HEK293 (cell line): Measurements from ENCODE around the gene PLAC1.

Experiments
- CTCF ChIA-PET: fragments of 350-600 bp; formaldehyde crosslinking; extraction: SDS; loops from one replicate; lab custom pipeline; 2021; ENCODE audit warnings: antibody characterized with exemption; lab: Yijun Ruan, JAX
- POLR2A ChIA-PET: fragments of 300-600 bp; formaldehyde crosslinking; extraction: SDS; loops from one replicate; lab custom pipeline; 2020; ENCODE audit warnings: antibody characterized with exemption, inconsistent platforms; lab: Yijun Ruan, JAX
- H3K27ac ChIP-seq: fragments of 200-500 bp; sonication (Bioruptor generic); 2 replicates; pipeline ENCODE4 v1.5.1; 2014; ENCODE audit warnings: low read depth, low read length, control low read depth, inconsistent platforms; ENCODE audit errors: extremely low read depth
- H3K36me3 ChIP-seq, 2 experiments: fragments of 200-500 bp in 1 of 2; sonication (Bioruptor generic) in 1 of 2; 1 replicate in 1 of 2; 2 replicates in 1 of 2; pipeline ENCODE4 v1.5.1; 2014 to 2017; ENCODE audit warnings: inconsistent platforms in 2 of 2, low read length in 2 of 2; ENCODE audit not compliant: control insufficient read depth in 2 of 2, insufficient read depth in 1 of 2
- H3K4me1 ChIP-seq: fragments of 200-500 bp; sonication (Bioruptor generic); 2 replicates; pipeline ENCODE4 v1.5.1; 2014; ENCODE audit warnings: mild to moderate bottlenecking, low read length, inconsistent platforms; ENCODE audit not compliant: control insufficient read depth, insufficient read depth
- H3K4me3 ChIP-seq: 2 replicates; pipeline ENCODE4 v1.5.1; 2011; ENCODE audit warnings: low read depth, mild to moderate bottlenecking, control low read depth, low read length, moderate library complexity
- H3K9me3 ChIP-seq: fragments of 200-500 bp; sonication (Bioruptor generic); 2 replicates; pipeline ENCODE4 v1.5.1; 2014; ENCODE audit warnings: low read depth, low read length, inconsistent platforms; ENCODE audit not compliant: control insufficient read depth, insufficient read depth
- GLIS2 ChIP-seq: fragments of 450-650 bp; formaldehyde crosslinking; IDR thresholded peaks from 2 replicates; pipeline ENCODE4 v1.5.1; 2016; ENCODE audit warnings: missing biosample characterization, missing genetic modification characterization
- INSM2 ChIP-seq: fragments of 450-650 bp; formaldehyde crosslinking; IDR thresholded peaks from 2 replicates; pipeline ENCODE4 v1.5.1; 2016; ENCODE audit warnings: missing biosample characterization, missing genetic modification characterization
- PATZ1 ChIP-seq: fragments of 450-650 bp; formaldehyde crosslinking; IDR thresholded peaks from 2 replicates; pipeline ENCODE4 v1.5.1; 2016; ENCODE audit warnings: missing biosample characterization, missing genetic modification characterization
- SETDB1 ChIP-seq: IDR thresholded peaks from one replicate; pipeline ENCODE4 v1.6.1; 2017; ENCODE audit warnings: mild to moderate bottlenecking, low read length, moderate library complexity, mixed read lengths; ENCODE audit not compliant: insufficient read length
- ZBTB10 ChIP-seq: fragments of 450-650 bp; formaldehyde crosslinking; IDR thresholded peaks from 2 replicates; pipeline ENCODE4 v1.5.1; 2016; ENCODE audit warnings: missing biosample characterization, missing genetic modification characterization
- ZBTB49 ChIP-seq: fragments of 450-650 bp; formaldehyde crosslinking; IDR thresholded peaks from 2 replicates; pipeline ENCODE4 v1.5.1; 2016; ENCODE audit warnings: missing biosample characterization, missing genetic modification characterization, low read depth
- ZFP37 ChIP-seq: fragments of 450-650 bp; formaldehyde crosslinking; IDR thresholded peaks from 2 replicates; pipeline ENCODE4 v1.5.1; 2016; ENCODE audit warnings: missing biosample characterization, missing genetic modification characterization
- ZNF132 ChIP-seq: fragments of 450-650 bp; formaldehyde crosslinking; IDR thresholded peaks from 2 replicates; pipeline ENCODE4 v1.5.1; 2017; ENCODE audit warnings: missing biosample characterization, missing genetic modification characterization, borderline replicate concordance
- ZNF354C ChIP-seq: fragments of 450-650 bp; formaldehyde crosslinking; IDR thresholded peaks from 2 replicates; pipeline ENCODE4 v1.5.1; 2016; ENCODE audit warnings: missing biosample characterization, missing genetic modification characterization, low read depth, borderline replicate concordance
- ZNF488 ChIP-seq: fragments of 450-650 bp; formaldehyde crosslinking; IDR thresholded peaks from 2 replicates; pipeline ENCODE4 v1.5.1; 2016; ENCODE audit warnings: missing biosample characterization, missing genetic modification characterization
- ZNF521 ChIP-seq: fragments of 450-650 bp; formaldehyde crosslinking; IDR thresholded peaks from 2 replicates; pipeline ENCODE4 v1.5.1; 2017; ENCODE audit warnings: missing biosample characterization, mild to moderate bottlenecking, missing genetic modification characterization
- ZNF561 ChIP-seq: fragments of 450-650 bp; IDR thresholded peaks from 2 replicates; pipeline ENCODE4 v1.5.1; 2018; ENCODE audit warnings: missing biosample characterization, missing genetic modification characterization, borderline replicate concordance
- ZNF624 ChIP-seq: fragments of 450-650 bp; formaldehyde crosslinking; IDR thresholded peaks from 2 replicates; pipeline ENCODE4 v1.5.1; 2017; ENCODE audit warnings: missing biosample characterization, missing genetic modification characterization
- ZNF785 ChIP-seq: fragments of 450-650 bp; formaldehyde crosslinking; IDR thresholded peaks from 2 replicates; pipeline ENCODE4 v1.5.1; 2016; ENCODE audit warnings: missing biosample characterization, missing genetic modification characterization
- ZSCAN23 ChIP-seq: fragments of 450-650 bp; formaldehyde crosslinking; IDR thresholded peaks from 2 replicates; pipeline ENCODE4 v1.5.1; 2016; ENCODE audit warnings: missing biosample characterization, missing genetic modification characterization
- ZSCAN5A ChIP-seq: fragments of 450-650 bp; formaldehyde crosslinking; IDR thresholded peaks from 2 replicates; pipeline ENCODE4 v1.5.1; 2016; ENCODE audit warnings: missing biosample characterization, missing genetic modification characterization

The PLAC1 gene

GRCh38 chrX:134622813-134623185 lies 35.5 kb downstream of the PLAC1 start:
- ChIA-PET POLR2A (interaction anchor here (0.6 to 0.7 kb wide), 2 partner anchors 28 to 51 kb away, joined by 3 to 6 read pairs; no protein-coding TSS in a partner anchor), CTCF (interaction anchor here (0.9 kb wide), 1 partner anchor 21 kb away, joined by 4 read pairs; no protein-coding TSS in a partner anchor)

More at GRCh38 chrX:134622813-134623185, 35.5 kb downstream of the PLAC1 start:
- Histone ChIP-seq H3K4me1 (no peaks in the 10 kb centered on the region), H3K36me3 (no peaks in the 10 kb centered on the region), H3K27ac (no peak overlapping the region), H3K9me3 (no peaks in the 10 kb centered on the region), H3K4me3 (no peak overlapping the region)
- TF ChIP-seq SETDB1 (no peak), ZNF521 (tag by site-specific recombination) (no peak), GLIS2 (tag by site-specific recombination) (no peak), ZSCAN23 (tag by site-specific recombination) (no peak), ZNF624 (tag by site-specific recombination) (no peak), ZBTB49 (no peak), ZNF785 (tag by site-specific recombination) (no peak), ZFP37 (tag by site-specific recombination) (no peak), ZNF132 (no peak), ZSCAN5A (tag by site-specific recombination) (no peak), ZBTB10 (tag by site-specific recombination) (no peak), ZNF561 (no peak), ZNF354C (tag by site-specific recombination) (no peak), PATZ1 (tag by site-specific recombination) (no peak), ZNF488 (tag by site-specific recombination) (no peak), INSM2 (no peak)
